Lung microvascular endothelial cell (primary cell): ENCODE data around the gene CCDC174. TPM values are rescaled to one million over a fixed set of nuclear protein-coding genes. Genes with fewer than 3 reads are reported as not detected.

Experiments
- DNase-seq, 2 donors: peaks; one replicate each; pipeline versions ENCODE4 v3.0.0 to v3.0.0-alpha.2; 2010; ENCODE audit warnings: low read depth in 2 of 2
- total RNA-seq: library from RNA; depleted of rRNA; stranded (reverse); fragments of >200 nt; gene quantifications from 2 replicates; pipeline ENCODE4 v1.2.1, GENCODE V29; 2014

The CCDC174 gene
- total RNA-seq, 1 donor from 2014 or later = 5.4 TPM

GRCh38 chr3:14652360-14652907, 872 bp downstream of the CCDC174 start:
- peak in 1 of 2 donors; percentile 34 for DNase-seq

GRCh38 chr3:14657579-14657978, 6.0 kb downstream of the CCDC174 start:
- DNase-seq = no peak

GRCh38 chr3:14658978-14659377, 7.4 kb downstream of the CCDC174 start:
- DNase-seq = no peak

GRCh38 chr3:14660942-14661341, 9.4 kb downstream of the CCDC174 start:
- DNase-seq = no peak

DNA sequence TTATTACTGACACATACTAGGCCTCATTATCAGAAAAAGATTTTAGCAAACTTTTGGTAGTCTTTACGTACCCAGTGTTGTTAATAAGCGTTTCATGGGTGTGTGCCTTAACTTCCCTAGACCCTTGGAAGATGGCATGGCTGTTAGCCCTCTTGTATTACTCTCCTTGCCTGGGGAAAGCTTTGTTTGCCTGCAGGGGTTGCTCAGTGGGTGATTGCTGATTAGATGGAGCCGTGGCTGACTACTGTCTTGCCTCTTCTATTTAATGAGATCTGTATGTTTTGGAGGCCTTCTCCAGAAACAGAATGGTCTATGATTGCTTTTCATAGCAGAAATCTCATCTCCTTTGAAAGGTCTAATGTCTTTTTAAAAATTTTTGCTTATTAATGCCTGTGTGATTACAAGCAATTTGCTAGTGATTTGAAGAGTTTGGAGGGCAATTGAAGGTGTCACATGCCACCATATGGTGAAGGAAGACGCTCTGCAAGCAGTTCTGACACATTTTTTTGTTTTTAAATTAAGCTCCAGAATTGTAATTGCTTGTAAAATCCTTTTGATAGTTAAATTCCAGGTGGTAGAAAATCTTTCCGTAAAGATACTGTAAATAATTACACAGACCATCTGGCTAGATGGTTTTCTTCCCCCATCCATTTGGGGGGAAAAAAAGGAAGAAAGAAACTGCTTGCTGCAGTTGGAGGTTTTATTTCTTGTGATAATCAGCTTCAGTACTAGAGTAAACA, 12.0 kb downstream of the CCDC174 start:
- no peak for DNase-seq

GRCh38 chr3:14664170-14664569, 12.6 kb downstream of the CCDC174 start:
- DNase-seq = no peak

- no peak for DNase-seq
These were observed 21.0 kb downstream of the CCDC174 start for GRCh38 chr3:14672588-14672987.

GRCh38 chr3:14674841-14675240, 23.3 kb downstream of the CCDC174 start, which contains the start of gene C3orf20:
Gene C3orf20 (plus strand): TSS chr3:14675141. CDS start chr3:14682714, 7,573 bp downstream.
- DNase-seq = no peak

DNA sequence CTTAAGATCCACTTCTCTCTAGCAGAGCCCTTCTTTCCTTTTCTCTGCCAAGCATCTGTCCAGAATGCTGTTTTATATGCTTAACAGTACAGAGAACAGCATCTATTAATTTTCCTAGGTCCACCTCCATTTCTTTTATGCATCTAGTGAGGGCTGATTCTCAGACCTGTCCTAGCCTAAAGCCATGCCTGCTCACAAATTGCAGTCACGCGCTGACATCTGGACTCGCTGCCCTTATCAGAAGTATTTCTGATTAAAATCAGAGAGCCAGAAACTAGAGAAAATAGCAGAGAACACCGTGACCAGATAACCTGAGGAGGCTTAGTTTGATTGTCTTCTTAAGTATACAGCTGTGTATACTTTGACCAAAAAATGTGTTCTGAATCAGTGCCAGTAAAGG, 25.3 kb downstream of the CCDC174 start:
- no peak for DNase-seq

DNA sequence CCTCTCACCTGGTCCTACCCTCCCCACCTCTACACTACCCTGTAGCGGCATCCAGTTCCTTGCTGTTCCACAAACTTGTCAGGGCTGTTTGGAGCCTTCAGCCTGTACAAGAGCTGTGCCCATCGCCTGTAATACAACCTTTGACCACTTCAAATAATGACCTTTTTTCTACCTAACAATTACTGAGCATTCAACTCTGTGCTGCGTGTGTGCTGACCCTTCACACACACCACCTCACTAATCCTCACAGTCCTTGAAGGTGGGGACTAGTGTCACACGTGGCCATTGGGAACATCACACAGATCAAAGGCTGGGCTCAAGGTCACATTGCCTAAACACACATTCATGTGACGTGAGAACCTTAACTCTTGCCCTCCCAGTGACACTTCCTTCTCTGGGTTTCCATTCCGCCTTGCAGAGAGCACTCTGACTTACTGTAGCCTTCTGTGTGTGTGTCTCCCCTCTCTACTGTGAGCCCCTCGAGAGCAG, 26.5 kb downstream of the CCDC174 start:
- DNase-seq = no peak

DNA sequence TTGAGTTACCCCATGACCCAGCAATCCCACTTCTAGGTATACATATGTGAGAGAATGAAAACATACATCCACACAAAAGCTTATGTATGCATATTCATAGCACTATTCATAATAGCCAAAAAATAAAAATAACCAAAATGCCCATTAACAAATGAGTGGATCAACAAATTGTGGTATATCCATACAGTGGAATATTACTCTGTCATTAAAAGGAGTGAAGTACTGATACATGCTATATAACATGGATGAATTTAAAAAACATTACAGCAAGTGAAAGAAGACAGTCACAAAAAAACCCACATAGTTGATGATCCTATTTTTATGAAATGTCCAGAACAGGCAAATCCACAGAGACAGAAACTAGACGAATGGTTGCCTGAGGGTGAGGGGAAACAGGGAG, 28.6 kb downstream of the CCDC174 start:
- DNase-seq = no peak

- DNase-seq = peak; percentile 10 to 25
These were observed 29.2 kb downstream of the CCDC174 start for GRCh38 chr3:14680716-14681115.

- DNase-seq = no peak
These were observed 32.9 kb downstream of the CCDC174 start for GRCh38 chr3:14684447-14684846.

DNA sequence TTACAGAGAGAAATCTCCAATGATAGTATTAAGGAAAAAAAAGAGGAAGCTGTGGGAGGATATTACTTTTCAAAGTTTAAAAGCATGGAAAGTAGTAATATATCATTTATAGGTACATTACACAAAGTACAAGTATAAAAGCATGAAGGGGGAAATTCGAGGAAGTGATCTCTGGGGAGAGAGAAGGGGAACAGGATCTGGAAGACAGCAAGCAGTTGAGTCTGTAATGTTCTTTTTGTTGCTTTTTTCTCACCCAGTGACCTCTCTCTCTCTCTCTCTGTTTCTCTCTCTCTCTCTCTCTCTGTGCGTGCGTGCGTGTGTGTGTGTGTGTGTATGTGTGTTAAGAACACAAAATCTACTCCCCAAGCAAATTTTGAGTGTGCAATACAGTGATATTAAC, 33.6 kb downstream of the CCDC174 start:
- DNase-seq = no peak

DNA sequence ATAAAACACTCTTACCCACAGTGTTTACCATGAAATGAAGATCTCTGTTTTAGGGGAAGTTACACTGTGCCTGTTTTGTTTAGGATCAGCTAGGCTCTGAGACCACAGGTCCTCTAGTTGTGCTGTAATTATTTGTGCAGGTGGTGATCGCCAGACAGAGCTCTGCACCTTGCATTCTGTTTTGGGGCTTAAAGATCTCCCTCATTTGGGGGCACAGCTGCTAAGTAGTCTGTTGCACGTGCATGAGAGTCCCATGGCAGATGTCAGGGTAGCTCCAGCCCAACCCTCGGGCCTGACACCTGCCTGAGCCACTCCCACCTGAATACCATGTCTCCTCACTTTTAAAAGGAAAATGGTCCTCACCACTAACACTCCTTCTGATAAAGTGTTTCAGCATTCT, 35.8 kb downstream of the CCDC174 start:
- no peak for DNase-seq

DNA sequence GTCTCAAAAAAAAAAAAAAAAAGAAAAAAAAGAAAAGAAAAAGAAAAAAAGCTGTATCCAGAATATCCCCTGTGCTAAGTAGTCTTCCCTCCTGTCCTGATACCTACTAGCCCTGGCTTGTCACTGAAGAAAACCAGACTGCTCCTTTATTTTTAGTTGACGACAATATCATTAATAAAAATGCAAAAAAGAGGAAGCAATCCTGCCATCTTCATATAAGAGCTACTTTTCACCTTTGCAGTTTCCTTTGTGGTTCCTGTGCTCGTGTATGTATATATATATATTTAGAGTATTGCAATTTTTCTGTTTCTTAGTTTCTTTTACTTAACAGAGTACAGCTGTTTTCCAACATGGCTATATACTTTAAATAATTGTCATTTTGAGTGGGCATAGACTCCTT, 37.0 kb downstream of the CCDC174 start:
- no peak for DNase-seq

- DNase-seq = no peak
These were observed 37.9 kb downstream of the CCDC174 start for GRCh38 chr3:14689247-14689980.

DNA sequence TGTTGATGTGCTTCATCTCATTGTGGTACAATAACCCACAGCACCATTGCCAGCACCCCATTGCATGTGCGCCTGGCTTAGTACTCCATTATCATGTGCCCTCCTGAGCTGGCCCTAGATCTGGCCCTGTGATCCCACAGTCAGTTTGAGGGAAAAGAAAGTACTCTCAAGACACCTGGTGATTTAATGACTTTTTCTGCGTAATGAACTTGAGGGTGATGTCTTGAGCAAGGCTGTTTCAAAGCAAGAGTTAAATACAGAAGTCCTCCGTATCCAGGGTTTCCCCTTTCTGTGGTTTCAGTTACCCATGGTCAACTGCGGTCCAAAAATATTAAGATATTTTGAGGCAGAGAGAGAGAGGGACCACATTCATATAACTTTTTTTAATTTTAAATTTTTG, 39.7 kb downstream of the CCDC174 start:
- DNase-seq = no peak

DNA sequence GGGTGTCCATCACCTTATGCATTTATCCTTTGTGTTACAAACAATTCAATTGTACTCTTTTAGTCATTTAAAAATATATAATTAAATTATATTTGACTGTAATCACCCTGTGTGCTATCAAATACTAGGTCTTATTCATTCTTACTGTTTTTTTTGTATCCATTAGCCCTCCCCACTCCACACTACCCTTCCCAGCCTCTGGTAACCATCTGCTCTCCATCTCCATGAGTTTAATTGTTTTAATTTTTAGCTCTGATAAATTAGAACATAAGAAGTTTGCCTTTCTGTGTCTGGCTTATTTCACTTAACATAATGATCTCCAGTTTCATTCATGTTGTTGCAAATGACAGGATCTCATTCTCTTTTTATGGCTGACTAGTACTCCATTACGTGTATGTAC, 40.2 kb downstream of the CCDC174 start:
- no peak for DNase-seq

- no peak for DNase-seq
These were observed 47.2 kb downstream of the CCDC174 start for GRCh38 chr3:14698601-14699244.

DNA sequence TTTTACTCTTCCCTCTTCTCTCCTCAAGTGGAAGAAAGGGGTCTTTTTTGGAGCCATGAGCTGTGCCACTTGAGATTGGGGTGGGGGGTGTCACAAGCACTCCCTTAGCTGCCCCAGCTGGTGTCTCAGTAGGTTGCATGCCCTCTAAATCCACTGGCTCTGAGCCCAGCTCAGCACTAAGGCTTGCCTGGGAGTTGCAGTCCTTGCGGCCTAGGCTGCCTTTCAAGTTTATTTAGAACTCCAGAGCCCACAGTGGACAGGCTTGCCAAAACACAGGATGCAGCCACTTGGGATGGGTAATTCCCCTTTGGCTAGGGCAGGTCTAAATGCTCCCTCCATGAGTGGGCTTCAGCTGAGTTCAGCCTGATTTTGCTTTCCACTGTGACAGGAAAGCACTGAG, 48.1 kb downstream of the CCDC174 start:
- DNase-seq = no peak

GRCh38 chr3:14700891-14701290, 49.3 kb downstream of the CCDC174 start:
- DNase-seq = no peak
